ENCODE results near the gene PRR5L. TPM values are rescaled to one million over a fixed set of nuclear protein-coding genes. Genes with fewer than 3 reads are reported as not detected.

Gene PRR5L
- polyA plus RNA-seq, 3 donors = 0.75 to 7.3 (median 2.8) TPM

GRCh38 chr11:36405585-36406367 lies 109.7 kb downstream of the PRR5L start:
- WGBS, 3 donors = 75 to 88% (median 77%) methylated on average over 5 of the region's 5 CpGs

GRCh38 chr11:36407356-36407755 lies 111.3 kb downstream of the PRR5L start:
- H3K27ac ChIP-seq (ENCODE audit: low read depth, low read length) = no peak overlapping the region

More at GRCh38 chr11:36405585-36406367, 109.7 kb downstream of the PRR5L start:
- H3K27ac ChIP-seq (ENCODE audit: low read depth, low read length) = no peak overlapping the region

GRCh38 chr11:36408498-36409136 lies 112.5 kb downstream of the PRR5L start:
- no peak overlapping the region for H3K27ac ChIP-seq (ENCODE audit: low read depth, low read length)
- WGBS, 3 donors = 45 to 59% (median 54%) methylated on average over 6 of the region's 6 CpGs

- WGBS, 3 donors = 14 to 45% (median 26%) methylated on average over 8 of the region's 8 CpGs
- no peak overlapping the region for H3K27ac ChIP-seq (ENCODE audit: low read depth, low read length)
Observed at GRCh38 chr11:36409152-36409816, 113.2 kb downstream of the PRR5L start.

- no peak overlapping the region for H3K27ac ChIP-seq (ENCODE audit: low read depth, low read length)
- WGBS, 3 donors = 48 to 81% (median 53%) methylated on average over 9 of the region's 9 CpGs
Observed at GRCh38 chr11:36411202-36411640, 115.1 kb downstream of the PRR5L start.

- WGBS, 3 donors = 63 to 96% (median 81%) methylated on average over 2 of the region's 2 CpGs
- H3K27ac ChIP-seq (ENCODE audit: low read depth, low read length) = no peak overlapping the region
Observed at GRCh38 chr11:36412781-36413383, 116.8 kb downstream of the PRR5L start.

- WGBS, 3 donors = 63 to 76% (median 70%) methylated on average over 5 of the region's 5 CpGs
- H3K27ac ChIP-seq (ENCODE audit: low read depth, low read length) = no peak overlapping the region
Observed at GRCh38 chr11:36417154-36417553, 121.1 kb downstream of the PRR5L start.

GRCh38 chr11:36419791-36420424 lies 123.8 kb downstream of the PRR5L start:
- H3K27ac ChIP-seq (ENCODE audit: low read depth, low read length) = no peak overlapping the region
- WGBS, 3 donors = 74 to 80% (median 79%) methylated on average over 7 of the region's 7 CpGs

GRCh38 chr11:36421546-36422155 lies 125.6 kb downstream of the PRR5L start:
- WGBS, 3 donors = 71 to 72% (median 71%) methylated on average over 6 of the region's 6 CpGs
- no peak overlapping the region for H3K27ac ChIP-seq (ENCODE audit: low read depth, low read length)

- 65 to 71% (median 66%) methylated on average over 6 of the region's 6 CpGs for WGBS, 3 donors
- H3K27ac ChIP-seq (ENCODE audit: low read depth, low read length) = no peak overlapping the region
Observed at GRCh38 chr11:36425561-36426081, 129.5 kb downstream of the PRR5L start.

- 72 to 75% (median 74%) methylated on average over 4 of the region's 4 CpGs for WGBS, 3 donors
- H3K27ac ChIP-seq (ENCODE audit: low read depth, low read length) = no peak overlapping the region
Observed at GRCh38 chr11:36426226-36426848, 130.2 kb downstream of the PRR5L start.

GRCh38 chr11:36427079-36427478 lies 131.0 kb downstream of the PRR5L start:
- 36 to 74% (median 46%) methylated on average over 4 of the region's 4 CpGs for WGBS, 3 donors

GRCh38 chr11:36427876-36428275 lies 131.8 kb downstream of the PRR5L start:
- 91 to 96% (median 91%) methylated on average over 3 of the region's 3 CpGs for WGBS, 3 donors
- H3K27ac ChIP-seq (ENCODE audit: low read depth, low read length) = no peak overlapping the region

More at GRCh38 chr11:36427079-36427478, 131.0 kb downstream of the PRR5L start:
- H3K27ac ChIP-seq (ENCODE audit: low read depth, low read length) = no peak overlapping the region

GRCh38 chr11:36431429-36432092 lies 135.5 kb downstream of the PRR5L start:
- no peak overlapping the region for H3K27ac ChIP-seq (ENCODE audit: low read depth, low read length)
- 62 to 77% (median 66%) methylated on average over 11 of the region's 11 CpGs for WGBS, 3 donors

- 78 to 84% (median 79%) methylated on average over 2 of the region's 2 CpGs for WGBS, 3 donors
- no peak overlapping the region for H3K27ac ChIP-seq (ENCODE audit: low read depth, low read length)
Observed at GRCh38 chr11:36432093-36432469, 136.0 kb downstream of the PRR5L start.

GRCh38 chr11:36432738-36433137 lies 136.7 kb downstream of the PRR5L start:
- WGBS, 3 donors = 50 to 88% (median 82%) methylated on average over 4 of the region's 4 CpGs
- no peak overlapping the region for H3K27ac ChIP-seq (ENCODE audit: low read depth, low read length)

- no peak overlapping the region for H3K27ac ChIP-seq (ENCODE audit: low read depth, low read length)
- WGBS, 3 donors = 70 to 80% (median 78%) methylated on average over 5 of the region's 5 CpGs
Observed at GRCh38 chr11:36436064-36436463, 140.0 kb downstream of the PRR5L start.
